Activated CD4-positive, alpha-beta T cell treated with anti-CD3 and anti-CD28 coated beads for 4 hours (primary cell): ENCODE results near the gene SH2D3C.
A peak's percentile ranks its signal among the peaks of the same experiment; 100 is the strongest.
"Not testable (repeated sequence)": the region's sequence is repeated elsewhere in the genome, so short reads cannot be mapped to it uniquely, and the experiment has no call there.

Source experiments
- DNase-seq, 2 donors: peaks; one replicate each; pipeline ENCODE4 v3.0.0-alpha.2; 2020

Gene SH2D3C

DNA sequence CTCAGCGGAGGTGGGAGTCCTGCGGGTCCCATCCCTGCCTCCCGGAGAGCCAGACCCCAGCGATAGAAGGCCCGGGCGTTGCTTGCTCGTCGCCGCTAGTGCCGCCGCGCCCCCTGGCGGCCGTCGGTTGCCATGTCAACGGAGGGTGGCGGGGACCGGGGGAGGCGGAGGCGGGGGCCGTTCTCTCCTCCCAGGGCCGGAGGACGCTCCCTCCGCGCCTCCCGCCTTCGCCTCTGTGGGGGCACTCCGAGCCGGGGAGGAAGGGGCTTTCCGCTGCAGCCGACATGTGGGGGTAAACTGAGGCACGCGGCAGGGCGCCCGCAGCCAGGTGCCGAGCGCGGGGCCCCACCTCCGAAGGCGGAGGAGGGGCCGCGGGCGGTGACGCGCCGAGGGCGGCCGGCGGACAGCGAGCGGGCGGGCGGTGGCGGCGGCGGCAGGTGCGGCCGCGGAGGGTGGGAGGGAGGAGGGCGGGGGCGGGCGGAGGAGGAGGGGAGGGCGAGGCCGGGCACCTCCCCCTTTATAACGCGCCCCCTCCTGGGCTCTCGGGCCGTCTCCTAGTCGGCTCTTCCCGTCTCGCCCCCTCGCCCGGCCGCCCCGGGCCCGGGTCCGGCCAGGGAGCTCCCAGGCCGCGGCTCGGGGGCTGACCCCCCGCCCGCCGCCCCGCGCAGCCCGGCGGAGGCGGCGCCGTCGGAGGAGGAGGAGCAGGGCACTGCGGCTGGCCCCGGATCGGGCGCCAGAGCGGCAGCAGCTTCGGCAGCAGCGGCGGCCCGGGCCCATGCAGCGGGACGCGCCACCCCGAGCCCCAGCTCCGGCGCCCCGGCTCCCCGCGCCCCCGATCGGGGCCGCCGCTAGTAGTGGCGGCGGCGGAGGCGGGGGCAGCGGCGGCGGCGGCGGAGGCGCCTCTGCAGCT lies 6.8 kb upstream of the SH2D3C start:
- peak; percentile 87 for DNase-seq

DNA sequence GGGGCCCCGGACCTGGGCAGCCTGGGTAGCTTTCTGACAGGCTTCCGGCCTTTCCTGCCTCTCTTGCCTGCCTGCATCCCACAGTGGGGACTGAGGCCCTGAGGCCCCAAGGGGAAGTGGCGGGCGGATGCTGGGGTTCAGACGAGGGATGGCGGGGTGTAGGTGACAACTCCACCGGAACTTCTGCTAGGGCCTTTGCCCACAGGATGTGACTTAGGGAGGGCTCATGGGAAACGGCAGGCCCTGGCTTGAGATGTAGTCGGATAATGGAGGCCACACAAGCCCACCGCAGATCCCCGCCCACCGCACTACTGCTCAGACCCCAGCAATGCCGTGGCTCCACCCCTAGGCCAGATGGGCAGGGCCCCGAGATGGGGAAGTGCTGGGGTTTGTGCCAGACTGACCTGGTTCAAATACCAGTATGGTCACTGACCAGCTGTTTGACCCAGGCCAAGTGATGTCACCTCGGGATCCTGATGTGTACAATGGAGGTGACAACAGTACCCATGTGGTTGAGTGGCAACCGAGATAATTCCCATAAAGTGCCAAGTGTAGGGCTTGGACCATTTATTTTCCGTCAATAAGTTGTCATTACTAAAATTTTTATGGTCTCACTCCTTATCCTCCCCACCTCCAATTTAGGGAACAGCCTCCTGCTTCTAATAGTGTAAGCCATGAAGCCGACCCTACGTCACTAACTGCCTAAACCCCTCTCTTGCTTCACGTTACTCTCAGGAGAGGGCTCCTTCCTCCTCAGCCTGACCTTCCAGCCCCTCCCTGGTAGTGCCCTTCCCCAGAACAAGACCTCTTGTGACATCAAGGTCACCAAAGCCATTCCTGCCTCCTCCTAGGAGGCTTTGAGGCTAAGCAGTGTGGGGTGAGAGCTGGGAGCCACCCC lies 4.9 kb upstream of the SH2D3C start:
- DNase-seq: peak; percentile 50 to 60

DNA sequence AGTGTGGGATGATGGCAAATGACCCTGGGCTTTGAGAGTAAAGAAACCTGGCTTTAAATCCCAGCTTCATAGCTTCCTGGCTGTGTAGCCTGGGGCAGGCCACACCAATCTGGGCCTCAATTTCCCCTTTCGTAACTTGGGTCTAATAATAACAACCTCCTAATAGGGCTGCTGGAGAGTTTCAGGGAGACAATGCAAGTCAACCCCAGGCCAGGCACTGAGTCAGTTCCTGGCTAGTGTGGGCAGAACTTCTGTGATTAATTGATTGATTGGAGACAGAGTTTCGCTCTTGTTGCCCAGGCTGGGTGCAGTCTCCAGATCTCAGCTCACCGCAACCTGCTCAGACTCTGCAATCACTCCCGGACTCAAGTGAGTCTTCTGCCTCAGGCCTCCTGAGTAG lies 3.3 kb upstream of the SH2D3C start:
- no peak for DNase-seq

DNA sequence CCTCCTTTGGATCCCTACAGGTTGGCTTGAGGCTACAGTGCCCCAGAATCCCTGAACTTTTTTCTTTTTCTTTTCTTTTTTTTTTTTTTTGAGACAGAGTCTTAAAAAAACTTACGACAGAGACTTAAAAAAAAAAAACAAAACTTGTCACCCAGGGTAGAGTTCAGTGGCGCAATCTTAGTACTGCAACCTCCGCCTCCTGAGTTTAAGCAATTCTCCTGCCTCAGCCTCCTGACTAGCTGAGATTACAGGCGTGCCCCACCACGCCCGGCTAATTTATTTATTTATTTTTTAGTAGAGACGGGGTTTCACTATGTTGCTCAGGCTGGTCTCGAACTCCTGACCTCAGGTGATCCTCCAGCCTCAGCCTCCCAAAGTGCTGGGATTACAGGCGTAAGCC lies 2.4 kb upstream of the SH2D3C start:
- not testable (repeated sequence) for DNase-seq

DNA sequence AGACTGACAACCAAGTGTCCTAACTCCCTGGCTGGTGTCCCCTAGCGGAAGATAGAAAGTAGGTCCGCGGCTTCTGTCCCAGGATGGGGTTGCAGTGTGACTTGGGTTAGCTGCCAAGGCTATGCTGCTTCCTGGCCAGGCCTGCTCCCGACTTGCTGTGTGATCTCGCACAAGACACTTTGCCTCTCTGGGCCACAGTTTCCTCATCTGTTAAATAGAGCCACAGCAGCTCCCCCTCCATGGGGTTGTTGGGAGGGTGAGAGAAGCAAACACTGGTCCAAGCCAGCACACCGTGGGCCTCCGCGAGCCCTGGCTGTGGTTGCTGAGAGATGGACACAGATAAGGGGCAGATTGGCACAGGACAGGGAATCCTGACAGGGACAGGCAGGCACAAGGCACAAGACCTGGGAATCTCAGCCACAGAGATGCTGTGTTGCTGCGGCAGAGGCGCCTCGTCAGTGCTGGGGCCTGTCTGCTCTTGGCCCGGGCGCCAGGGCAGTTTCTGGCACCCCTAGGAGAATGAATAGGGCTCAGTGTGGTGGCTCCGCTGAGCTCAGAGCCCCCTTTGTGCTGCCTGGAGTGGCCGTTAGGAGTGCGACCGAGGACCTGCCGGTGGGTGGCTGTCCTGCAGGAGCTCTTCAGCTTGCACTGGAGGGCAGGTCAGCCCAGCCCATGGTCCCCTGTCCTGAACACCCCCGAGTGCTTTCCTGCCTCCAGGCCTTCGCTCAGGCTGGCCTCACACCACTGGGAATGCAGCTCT lies 1.8 kb upstream of the SH2D3C start:
- no peak for DNase-seq

DNA sequence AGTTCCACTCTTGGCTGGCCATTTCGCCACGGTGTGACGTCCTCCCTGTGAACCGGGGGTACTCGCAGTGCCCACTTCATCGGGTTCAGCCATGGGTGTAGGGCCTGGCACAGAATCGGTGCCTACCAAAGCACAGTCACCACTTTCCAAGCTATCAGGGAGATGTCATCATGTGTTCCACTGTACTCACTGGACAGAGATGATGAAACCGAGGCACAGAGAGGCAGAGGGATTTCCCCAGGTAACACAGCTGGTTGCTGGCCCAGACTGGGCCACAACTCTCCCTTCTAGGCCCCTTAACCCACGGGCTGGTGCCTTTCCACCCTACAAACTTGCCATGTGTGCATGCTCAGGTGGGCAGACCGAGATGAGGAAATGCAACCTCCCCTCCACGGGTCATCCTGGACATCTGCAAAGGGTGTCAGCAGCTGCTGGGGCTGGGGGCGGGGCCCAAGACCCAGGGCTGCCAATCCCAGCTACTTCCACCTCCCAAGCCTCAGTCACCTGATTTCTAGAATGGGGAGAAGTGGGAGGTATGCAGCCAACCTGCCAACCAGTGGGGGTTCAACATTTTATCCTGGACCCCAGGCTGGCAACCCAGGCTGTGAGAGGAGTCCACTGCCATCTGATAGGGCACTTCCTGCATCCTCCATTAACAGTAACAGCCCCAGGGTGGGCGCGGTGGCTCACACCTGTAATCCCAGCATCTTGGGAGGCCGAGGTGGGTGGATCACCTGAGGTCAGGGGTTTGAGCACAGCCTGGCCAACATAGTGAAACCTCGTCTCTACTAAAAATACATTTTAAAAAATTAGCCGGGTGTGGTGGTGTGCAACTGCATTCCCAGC lies 893 bp upstream of the SH2D3C start:
- peak; percentile 63 to 69 for DNase-seq

DNA sequence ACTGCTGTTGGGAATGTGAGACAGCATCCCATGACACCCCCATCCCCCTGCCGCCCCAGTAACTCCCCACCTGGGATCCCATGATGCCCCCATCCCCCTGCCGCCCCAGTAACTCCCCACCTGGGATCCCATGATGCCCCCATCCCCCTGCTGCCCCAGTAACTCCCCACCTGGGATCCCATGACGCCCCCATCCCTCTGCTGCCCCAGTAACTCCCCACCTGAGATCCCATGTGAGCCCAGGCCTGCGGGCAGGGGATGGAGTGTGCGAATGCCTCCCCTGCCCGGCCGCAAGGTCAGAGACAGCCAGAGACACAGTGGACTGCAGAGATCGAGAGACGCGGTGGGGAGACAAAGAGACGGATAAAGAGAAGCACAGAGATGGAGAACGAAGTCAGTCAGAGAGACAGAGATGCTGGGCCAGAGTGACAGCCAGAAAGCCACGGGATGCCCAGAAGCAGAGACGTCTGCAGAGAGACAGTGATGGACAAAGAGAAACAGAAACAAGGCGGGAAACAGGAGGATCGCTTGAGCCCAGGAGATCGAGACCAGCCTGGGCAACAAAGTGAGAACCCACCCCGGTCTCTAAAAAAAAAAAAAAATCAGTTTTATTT lies 992 bp downstream of the SH2D3C start:
- DNase-seq: peak in 1 of 2 donors; percentile 12

DNA sequence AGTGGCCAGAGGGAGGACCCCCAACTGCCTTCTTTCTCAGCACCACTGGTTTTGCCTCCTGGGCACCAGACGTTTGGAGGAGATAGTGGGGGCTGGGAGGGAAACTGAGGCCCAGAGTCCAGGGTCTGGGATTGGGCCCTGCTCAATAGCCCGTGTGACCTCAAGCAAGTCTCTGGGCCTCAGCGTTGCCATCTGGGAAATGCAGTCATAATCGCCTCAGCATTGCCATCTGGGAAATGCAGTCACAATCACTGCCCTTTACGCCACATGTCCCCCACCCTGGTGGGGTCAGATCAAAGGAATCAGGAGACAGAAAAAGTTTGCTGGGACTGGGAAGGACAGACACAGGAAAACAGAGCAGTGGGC lies 1.6 kb downstream of the SH2D3C start:
- DNase-seq: no peak

DNA sequence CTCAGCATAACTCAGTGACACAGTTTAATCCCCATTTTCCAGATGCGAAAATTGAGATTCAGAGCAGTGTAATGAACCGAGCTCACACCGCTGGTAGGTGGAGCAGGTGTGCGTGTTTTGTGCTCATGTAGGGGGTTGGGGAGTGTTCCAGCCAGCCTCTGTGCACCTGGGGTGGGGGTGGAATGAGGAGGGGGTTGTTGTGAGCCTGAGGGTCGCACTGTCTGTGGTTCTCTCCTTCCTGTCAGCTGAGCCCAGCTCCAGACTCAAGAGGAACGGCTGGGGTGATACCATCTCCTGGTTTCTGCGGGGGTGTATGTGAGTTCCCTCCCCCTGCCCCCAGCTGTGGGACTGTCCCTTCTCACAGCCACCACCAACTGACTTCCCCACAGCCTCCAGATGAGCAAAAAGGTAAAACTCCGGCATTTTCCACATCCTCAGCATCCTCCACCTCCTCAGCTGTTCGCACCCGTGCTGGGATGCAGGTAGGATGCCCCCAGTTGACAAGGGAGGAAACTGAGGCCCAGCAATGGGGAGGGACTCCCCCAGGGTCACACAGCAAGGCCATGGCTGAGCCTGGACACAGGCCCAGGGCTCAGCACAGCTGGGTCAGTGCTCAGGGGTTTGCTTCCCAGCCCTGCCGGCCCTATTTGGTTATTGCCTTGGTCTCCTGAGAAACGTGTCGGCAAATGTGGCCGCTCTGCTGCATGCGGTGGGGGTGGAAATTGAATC lies 2.1 kb downstream of the SH2D3C start:
- DNase-seq: peak; percentile 77 to 82

DNA sequence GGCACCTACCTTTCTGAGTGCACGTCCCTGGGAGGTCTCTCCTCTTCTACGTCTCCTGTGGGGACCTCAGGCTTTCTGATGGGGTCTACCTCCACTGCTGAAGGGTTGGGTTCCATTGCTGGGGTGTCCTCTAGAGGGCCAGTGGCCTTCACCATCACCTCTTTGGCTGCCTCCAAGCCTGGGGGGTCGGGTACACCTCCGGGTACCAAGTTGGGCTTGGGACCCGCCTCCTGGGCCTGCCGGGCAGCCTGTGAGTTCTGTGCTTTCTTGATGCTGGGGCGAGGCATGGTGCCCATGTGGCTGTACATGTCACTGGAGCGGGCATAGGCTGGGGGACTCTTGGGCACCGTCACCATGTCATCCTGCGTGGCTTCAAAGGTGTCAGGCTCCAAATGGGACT lies 4.5 kb downstream of the SH2D3C start:
- DNase-seq: no peak

DNA sequence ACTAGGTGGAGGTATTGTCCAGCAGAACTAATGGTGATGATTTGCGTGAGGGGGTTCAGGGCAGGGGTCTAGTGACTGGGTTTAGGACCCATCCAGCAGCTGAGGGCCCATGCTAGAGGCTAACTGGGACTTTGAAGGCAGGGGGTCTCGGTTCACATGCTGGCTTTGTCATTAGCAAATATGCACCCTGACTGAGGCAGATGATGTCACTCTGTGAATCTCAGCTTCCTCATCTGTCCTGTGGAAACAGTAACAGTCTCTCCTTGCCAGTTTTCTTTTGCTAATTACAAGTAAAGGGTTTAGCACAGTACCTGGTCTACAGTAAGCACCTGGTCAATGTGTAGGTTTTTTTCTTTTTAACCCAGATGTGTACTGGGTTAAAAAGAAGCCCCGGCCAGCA lies 5.2 kb downstream of the SH2D3C start:
- no peak for DNase-seq

DNA sequence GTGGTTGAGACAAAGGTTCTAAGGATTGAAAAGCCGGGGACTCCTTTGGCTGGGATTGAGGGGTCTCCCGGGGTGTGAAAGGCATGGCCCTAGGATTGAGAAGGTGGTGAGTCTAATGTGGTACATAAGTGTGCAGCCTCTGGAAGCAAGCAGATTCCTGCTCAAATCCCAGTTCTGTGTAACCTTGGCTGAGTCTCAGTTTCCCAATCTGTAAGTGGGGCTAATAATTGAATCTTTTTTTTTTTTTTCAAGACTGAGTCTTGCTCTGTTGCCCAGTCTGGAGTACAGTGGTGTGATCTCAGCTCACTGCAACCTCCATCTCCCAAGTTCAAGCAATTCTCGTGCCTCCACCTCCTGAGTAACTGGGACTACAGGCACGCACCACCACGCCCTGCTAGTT lies 5.9 kb downstream of the SH2D3C start:
- DNase-seq: no peak

DNA sequence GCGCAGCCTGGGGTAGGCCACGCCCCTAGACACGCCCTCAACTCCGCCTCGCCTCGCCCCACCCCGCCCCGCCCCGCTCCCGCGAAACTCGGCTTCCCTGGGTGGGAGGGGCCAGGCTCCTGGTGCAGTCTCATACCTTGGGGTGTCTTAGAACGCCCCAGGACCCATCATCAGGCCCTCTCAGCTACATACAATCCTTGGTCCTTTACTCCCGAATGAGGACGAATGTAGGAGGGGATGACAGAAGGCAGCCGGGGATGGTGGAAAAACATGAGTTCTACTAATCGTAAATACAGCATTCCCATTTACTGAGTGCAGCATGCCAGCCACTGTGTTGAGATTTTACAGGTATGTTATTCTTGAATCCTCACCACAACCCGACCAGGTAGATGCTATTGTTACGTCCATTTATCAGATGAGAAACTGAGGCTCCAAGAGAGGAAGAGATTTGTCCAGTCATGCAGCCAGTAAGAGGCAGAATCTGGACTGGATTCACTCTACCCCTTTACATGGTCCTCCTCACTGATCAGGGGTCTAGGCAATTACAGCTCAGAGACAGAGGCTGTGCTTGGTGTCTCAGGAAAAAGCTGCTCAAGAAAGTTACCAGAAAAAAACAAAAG lies 6.8 kb downstream of the SH2D3C start:
- DNase-seq: no peak

DNA sequence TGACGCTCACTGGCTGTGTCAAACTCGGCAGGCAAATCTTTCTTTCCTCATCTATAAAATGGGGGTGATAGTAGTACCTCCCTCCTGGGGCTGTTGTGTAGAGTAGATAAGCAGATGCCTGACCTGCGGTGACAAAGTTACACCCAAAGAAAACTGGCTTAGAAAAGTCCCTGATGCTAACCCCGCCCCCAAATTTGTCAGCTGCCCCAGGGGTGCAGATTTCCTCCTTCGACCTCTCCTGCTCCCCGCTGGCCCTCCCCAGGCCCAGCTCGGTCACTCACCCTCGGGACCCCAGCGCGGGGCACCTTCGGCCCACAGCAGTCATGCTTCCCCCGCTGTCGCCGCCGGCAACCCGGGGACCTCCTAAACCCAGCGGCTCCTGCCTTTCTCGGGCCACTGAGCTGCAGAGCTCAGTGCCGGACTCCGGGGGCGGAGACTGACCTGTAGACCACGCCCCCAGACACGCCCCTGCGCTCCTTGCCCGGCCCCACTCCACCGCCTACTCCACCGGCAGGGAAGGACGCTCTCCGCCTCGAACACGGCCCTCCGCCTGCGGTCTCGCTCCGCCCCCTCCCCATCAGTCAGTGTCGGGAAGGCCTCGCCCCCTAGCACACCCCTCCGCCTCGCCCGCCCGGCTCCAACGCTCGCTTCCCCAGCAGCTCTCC lies 7.4 kb downstream of the SH2D3C start:
- peak; percentile 95 to 98 for DNase-seq

DNA sequence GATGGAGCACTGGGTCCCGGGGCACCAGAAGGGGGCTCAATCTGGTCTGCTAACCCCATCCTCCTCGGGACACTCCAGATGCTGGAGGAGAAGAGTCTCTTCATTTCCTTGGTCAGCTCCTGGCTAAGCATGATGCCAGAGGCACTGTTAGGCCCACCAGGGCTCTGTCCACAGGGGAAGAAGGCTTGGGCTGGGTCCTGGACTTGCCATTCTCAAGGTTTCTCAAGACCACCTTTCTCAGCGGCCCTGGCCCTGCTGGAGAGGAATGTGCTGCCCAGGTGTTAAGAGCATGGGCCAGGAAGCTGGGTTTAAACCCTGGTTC lies 7.9 kb downstream of the SH2D3C start:
- DNase-seq: no peak

DNA sequence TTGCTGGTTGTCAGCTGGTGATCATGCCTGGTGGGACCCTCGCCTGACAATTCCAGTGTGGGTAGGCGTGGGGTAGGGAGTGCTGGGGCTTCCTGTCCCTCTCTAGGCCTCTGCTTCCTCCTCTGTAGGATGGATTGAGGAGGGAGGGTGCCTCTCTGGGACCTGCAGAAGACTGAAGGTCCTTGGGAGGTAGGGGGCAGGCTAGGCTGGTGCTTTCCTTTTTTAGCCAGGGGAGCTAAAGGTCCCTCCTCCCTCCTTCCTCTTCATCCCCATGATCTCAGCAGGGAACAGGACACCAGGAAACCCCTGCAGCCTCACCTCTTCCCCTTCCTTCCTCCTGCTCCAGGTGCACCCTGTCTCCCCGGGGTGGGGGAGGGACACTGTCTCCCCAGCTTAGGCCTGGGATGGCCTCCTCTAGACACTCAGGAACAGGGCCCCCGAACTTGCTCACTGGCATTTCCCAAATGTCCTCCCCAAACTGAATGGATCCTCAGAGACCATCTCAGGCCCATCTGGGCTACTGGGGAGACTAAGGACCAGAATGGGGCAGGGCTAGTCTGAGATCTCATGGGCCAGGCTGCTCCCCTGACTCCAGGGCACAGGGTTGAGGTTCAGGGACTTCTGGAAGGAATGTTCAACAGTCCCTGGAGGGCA lies 8.4 kb downstream of the SH2D3C start:
- DNase-seq: no peak

DNA sequence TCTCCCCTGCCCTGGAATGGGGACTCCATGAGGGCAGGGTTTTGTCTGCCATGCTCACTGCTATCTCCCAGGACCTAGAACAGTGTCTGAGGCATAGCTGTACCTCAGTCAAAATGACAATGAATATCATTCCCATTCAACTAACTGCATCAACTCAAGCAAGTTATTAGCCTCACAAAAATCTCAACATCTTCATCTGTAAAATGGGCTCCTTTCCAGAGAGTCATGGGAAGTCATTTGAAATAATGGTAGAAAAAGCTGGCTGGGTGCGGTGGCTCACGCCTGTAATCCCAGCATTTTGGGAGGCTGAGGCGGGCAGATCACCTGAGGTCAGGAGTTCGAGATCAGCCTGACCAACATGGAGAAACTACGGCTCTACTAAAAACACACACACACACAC lies 9.4 kb downstream of the SH2D3C start:
- no peak for DNase-seq

DNA sequence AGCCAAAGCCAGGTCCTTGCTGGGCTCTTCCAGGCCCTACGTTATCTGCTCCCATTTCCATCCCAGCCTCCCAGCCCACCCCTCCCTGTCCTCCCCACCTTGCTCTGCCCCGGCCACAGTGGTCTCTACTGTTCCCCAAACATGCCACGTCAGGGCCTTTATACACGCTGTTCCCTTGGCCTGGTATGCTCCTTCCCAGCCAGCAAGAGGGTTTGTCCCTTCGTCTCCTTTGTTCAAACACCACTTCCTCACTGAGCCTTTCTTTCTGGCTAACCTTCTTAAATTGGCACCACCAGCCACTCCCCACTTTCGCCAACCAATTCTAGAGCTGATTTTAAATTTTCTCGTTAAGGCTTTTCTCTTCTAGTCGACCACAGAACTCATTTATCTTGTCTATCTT lies 9.8 kb downstream of the SH2D3C start:
- DNase-seq: no peak

DNA sequence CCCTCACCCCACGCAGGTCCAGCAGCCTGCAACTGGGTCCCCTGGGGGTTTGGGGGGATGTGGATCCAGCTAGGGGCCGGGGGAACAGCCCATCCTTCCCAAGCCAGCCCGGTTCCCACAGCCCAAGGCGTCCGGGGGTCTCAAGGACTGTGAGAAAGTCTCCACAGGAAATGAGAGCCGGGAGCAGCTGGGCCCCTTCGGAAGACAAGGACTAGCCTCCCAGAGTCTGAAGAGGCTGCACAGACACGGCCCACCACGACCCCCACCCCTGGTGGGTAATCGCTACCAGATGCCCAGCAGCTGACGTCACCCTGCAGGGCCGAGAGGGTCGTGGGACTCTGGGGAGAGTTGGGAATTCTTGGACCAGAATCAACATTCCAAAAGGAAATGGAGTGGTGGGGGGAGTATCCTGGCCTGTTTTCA lies 10.5 kb downstream of the SH2D3C start:
- DNase-seq: no peak

DNA sequence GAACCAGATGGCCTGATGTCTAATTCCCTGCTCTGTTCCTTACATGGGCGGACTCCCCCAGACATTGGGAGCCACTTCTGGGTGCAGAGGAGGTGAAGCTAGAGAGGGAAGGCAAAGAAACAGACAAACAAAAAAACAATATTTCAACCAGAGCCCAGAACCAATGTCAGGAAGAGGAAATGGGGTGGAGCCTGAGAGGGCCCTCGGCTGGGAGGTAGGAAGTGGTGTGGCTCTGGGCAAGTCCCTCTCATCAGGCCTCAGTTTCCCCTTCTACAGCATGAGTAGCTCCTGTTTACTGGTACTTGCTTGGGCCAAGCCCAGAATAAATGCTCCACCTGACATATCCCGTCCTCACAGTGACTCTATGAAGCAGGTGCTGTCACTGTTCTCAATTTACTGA lies 11.1 kb downstream of the SH2D3C start:
- no peak for DNase-seq
